ENCODE results near the gene ARAP1. TPM values are rescaled to one million over a fixed set of nuclear protein-coding genes. Genes with fewer than 3 reads are reported as not detected.

ARAP1 gene
- total RNA-seq, 8 experiments from 2014 or later, result 8.7 to 64.6 (median 28.4) TPM

DNA sequence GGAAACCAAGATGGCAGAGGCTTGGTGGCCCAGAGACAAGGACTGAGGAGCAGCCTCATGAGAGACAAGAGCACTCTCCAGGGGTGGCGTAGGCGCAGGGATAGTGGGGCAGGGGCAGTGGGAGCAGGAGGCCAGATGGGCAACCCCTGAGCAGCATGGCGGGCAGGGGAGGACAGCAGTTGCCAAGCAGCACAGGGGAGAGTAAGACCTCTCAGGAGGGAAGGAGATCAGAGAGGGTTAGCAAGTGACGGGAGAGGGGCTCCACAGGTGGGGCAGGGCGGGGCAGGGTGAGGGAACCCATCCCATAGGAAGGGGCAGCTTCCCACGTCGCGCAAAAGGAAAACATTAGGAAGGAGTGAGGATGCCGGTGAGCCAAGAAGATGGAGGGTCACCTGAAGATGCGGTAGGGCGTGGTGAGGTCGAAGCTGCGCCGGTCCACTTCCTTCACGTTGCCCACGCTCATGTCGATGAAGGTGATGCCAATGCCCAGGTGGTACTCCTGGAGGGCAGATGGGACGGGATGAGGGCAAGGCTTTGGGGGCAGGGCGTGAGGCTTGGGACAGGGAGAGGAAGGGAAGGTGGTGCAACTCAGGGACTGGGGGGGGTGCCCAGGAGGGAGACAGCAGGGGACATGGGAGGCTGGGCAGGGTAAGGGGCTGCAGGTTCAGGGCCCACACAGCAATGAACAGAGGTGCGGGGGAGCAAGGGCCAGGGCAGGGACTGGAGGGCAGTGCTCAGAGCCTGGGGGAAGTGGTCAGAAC lies 42.5 kb downstream of the ARAP1 start:
- Histone ChIP-seq H3K27ac (no peak overlapping the region), H3K4me3 (no peak overlapping the region), H3K4me1 (replicated peaks in 1 of 2) (peaks cover 16 to 24% of the 10 kb centered on the region in 2 donors)
- 98% methylated on average over 6 to 8 of the region's 20 CpGs; no CpG with 5 or more reads in 7 of the 10 experiments for WGBS, 10 experiments
- no peak for ATAC-seq (replicated peaks in 6 of 8)
- in situ Hi-C loops (cut with MboI; ENCODE audit: low pct_unique_long_range_greater_than_20kb in 2 of 9, low sequenced_read_pairs in 9 of 9, unreplicated experiment in 9 of 9), result no loop called here

DNA sequence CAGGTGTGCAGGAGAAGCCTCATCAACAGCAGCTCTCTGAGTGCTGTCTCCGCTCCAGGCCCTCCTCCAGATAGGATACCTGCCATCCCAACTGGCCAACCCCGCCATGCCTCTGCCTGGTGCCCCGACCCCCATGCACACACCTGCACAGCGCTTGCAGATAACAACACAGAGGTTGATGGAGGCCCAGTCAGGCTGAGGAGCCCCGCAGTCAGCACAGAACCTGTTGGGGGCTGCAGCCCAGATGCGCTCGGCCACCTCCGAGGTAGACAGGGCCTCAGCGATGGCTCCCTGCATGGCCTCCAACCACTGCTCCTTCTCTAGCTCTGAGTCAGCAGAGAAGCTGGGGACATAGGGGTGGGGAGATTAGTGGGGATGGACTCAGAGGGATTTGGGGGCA lies 45.2 kb downstream of the ARAP1 start:
- WGBS, 10 experiments, result no CpG with 5 or more reads among the region's 9 CpGs
- peaks cover 24 to 31% of the 10 kb centered on the region in 2 donors for H3K4me1 ChIP-seq (replicated peaks in 1 of 2)
- no peak for ATAC-seq (replicated peaks in 6 of 8)
- H3K4me3 ChIP-seq, result no peak overlapping the region
- no peak overlapping the region for H3K27ac ChIP-seq
- in situ Hi-C loops (cut with MboI; ENCODE audit: low pct_unique_long_range_greater_than_20kb in 2 of 9, low sequenced_read_pairs in 9 of 9, unreplicated experiment in 9 of 9), result no loop called here

DNA sequence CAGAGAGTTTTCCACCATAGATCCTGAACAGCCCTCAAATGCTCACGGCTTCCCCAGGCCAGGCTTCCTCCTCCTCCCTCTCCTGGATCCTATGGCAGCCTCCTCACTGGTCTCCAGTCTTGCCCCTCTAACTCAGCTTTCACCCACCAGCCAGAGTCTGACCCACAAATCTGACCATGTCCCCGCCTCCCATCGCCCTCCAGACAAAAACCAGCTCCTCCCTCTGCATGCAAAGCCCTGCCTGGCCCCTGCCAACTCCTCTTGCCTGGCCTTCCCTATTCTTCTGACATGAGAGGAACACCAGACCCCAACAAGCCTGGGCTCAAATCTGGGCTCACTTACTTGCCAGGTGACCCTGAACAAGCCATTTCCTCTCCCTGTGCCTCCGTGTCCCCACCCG lies 45.6 kb downstream of the ARAP1 start:
- in situ Hi-C loops (cut with MboI; ENCODE audit: low pct_unique_long_range_greater_than_20kb in 2 of 9, low sequenced_read_pairs in 9 of 9, unreplicated experiment in 9 of 9), result no loop called here
- WGBS, 10 experiments, result 50 to 100% (median 69%) methylated on average over 1 to 3 of the region's 5 CpGs; no CpG with 5 or more reads in 5 of the 10 experiments

DNA sequence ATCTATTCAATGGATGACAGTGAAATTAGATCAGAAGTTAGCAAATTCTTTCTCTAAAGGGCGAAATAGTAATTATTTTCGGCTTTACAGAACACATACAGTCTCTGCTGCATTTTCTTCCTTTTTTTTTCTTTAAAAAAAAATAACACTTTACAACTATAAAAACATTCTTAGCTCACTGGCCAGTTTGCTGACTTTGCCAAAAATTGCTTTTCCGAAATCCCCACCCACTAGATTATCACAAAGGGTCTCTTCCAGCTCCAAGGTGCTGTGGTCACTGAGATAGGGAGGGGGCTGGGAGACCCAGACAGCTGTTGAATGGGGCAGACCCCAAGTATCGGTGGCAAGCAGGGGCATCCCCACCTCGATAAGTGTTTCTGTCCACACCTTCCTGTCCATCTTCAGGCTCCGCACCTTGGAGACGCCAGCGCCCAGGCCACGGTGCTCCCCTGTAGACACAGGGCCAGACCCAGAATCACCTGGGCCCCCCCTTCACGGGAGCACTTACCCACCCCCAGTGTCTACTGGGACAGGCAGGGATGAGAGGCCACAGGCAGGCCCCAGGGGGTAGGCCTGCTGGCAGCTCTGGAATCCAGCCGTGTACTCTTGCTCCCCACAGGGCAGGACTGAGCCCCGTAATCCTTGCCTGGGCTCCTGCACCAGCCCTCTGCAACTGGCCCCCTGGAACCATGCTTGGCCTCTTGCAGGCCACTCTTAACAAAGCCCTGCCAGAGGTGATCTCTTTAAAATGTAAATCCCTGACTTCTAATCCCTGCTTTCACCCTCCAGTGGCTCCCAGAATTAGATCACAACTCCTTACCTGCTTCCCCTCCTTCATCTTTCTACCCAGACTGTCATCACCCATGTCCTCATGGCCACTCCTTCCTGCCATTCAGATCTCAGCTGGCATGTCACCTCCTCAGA lies 46.5 kb downstream of the ARAP1 start:
- WGBS, 10 experiments, result 67 to 100% (median 90%) methylated on average over 1 to 8 of the region's 12 CpGs; no CpG with 5 or more reads in 3 of the 10 experiments
- H3K4me3 ChIP-seq, result no peak overlapping the region
- no peak overlapping the region for H3K27ac ChIP-seq
- in situ Hi-C loops (cut with MboI; ENCODE audit: low pct_unique_long_range_greater_than_20kb in 2 of 9, low sequenced_read_pairs in 9 of 9, unreplicated experiment in 9 of 9), result no loop called here
- peaks cover 23 to 27% of the 10 kb centered on the region in 2 donors for H3K4me1 ChIP-seq (replicated peaks in 1 of 2)
- no peak for ATAC-seq (replicated peaks in 6 of 8)

More for the DNA sequence above, 45.6 kb downstream of the ARAP1 start:
- no peak for ATAC-seq (replicated peaks in 6 of 8)
- Histone ChIP-seq H3K4me1 (replicated peaks in 1 of 2) (peaks cover 23 to 27% of the 10 kb centered on the region in 2 donors), H3K27ac (no peak overlapping the region), H3K4me3 (no peak overlapping the region)

DNA sequence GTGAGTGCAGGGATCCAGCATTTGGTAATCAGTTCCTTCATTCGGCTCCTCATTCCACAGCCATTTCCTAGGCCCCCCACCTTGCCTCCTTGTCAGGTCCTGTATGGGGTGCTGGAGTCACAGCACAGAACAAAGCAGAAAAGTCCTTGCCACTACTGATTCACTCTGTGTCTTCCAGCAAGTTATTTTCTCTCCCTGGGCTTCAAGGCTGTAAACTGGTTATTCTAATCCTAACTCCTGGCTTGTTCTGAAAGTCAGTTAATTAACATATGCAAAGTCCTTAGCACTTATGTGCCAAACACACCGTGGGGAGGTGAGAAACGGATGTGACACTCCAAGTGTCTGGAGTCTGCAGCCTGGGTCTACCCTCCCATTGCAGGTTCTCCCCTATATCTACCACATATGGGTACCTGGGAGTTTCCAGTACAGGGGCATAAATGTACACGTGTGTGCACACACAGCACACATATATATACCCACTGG lies 47.4 kb downstream of the ARAP1 start:
- Histone ChIP-seq H3K4me3 (no peak overlapping the region), H3K27ac (no peak overlapping the region), H3K4me1 (replicated peaks in 1 of 2) (peaks cover 23 to 27% of the 10 kb centered on the region in 2 donors)
- in situ Hi-C loops (cut with MboI; ENCODE audit: low pct_unique_long_range_greater_than_20kb in 2 of 9, low sequenced_read_pairs in 9 of 9, unreplicated experiment in 9 of 9), result no loop called here
- WGBS, 10 experiments, result 0 to 67% (median 27%) methylated on average over 1 to 2 of the region's 4 CpGs; no CpG with 5 or more reads in 3 of the 10 experiments
- peak in 3 of 8 experiments; percentile 7 to 67 (median 27) for ATAC-seq (replicated peaks in 6 of 8)

DNA sequence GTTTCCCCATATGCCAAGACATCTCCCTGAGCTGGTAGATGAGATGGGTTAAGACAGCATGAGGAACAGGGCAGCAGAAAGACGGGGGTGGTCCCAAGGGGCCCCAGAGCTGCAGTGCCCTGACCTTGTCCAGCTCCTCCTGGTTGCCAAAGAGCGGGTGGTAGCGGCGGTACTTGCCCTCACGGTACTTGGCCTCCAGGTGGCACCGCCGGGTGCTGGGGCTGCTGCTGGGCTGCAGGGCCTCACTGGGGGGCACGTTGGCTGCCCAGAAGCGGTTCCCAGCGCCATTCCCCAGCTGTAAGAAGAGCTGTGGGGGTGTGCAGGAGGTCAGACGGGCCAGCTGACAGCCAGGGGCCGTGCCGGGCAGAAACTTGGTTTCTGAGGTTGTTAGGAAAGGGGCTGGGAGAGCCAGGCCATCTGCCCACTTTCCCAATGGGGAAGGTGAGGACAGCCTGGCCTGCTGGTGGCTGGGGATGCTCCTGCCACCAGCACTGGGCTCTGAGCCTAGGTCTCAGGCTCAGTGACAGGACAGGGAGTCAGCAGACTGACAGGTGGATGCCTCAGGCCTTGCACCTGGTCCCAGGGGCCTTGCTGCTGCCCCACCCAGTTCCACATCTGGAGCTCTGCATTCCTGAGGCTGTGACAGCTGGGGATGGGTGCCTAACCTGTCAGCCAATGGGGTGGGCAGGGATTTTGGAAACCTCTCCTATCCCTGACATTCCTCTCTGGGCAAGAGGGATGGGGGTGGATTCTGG lies 48.0 kb downstream of the ARAP1 start:
- Histone ChIP-seq H3K4me3 (no peak overlapping the region), H3K27ac (peak overlapping the region; percentile 39 to 66), H3K4me1 (replicated peaks in 1 of 2) (peaks cover 23 to 27% of the 10 kb centered on the region in 2 donors)
- in situ Hi-C loops (cut with MboI; ENCODE audit: low pct_unique_long_range_greater_than_20kb in 2 of 9, low sequenced_read_pairs in 9 of 9, unreplicated experiment in 9 of 9), result no loop called here
- ATAC-seq (replicated peaks in 6 of 8), result peak in 1 of 8 experiments; percentile 17
- 73 to 100% (median 93%) methylated on average over 1 to 3 of the region's 13 CpGs; no CpG with 5 or more reads in 7 of the 10 experiments for WGBS, 10 experiments

DNA sequence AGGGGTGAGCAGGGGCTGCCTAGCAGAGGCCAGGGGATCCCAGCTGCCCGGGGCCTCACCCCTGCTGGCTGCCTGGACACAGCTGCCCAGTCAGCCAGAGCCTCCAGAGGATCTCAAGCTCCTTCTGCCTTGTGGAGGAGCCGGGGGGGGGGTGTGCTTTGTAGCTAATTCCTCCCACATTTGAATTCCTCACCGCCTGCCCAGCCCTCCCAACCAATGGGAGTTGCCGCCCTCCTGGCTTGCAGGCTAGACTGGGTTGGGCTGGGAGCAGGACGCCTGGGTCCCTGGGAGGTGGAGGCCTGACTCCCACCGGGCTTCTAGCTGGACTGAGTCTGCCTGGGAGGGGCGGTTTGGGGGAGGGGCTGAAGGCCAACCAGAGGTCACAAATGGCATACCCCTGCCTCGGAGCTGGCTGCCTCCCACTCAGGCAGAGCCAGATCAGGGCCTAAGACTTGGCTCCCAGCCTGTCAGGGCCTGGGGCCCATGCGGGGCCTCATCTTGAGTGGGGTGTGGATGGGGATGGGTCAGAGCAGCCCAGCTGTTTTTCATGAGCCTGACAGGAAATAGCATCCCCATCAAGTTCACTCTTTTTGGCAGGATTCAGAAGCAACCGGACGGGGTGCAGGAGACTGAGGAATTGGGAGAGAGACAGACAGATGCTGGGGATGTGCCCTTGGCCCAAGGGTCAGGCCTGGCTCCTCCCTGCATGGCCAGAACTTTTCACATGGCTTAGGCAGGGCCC lies 48.8 kb downstream of the ARAP1 start:
- WGBS, 10 experiments, result 40 to 90% methylated on average over 2 of the region's 11 CpGs; no CpG with 5 or more reads in 8 of the 10 experiments
- Histone ChIP-seq H3K4me3 (no peak overlapping the region), H3K4me1 (replicated peaks in 1 of 2) (peaks cover 23 to 27% of the 10 kb centered on the region in 2 donors), H3K27ac (peak overlapping the region; percentile 39 to 66)
- in situ Hi-C loops (cut with MboI; ENCODE audit: low pct_unique_long_range_greater_than_20kb in 2 of 9, low sequenced_read_pairs in 9 of 9, unreplicated experiment in 9 of 9), result no loop called here
- peak; percentile 68 to 87 (median 83) for ATAC-seq (replicated peaks in 6 of 8)

DNA sequence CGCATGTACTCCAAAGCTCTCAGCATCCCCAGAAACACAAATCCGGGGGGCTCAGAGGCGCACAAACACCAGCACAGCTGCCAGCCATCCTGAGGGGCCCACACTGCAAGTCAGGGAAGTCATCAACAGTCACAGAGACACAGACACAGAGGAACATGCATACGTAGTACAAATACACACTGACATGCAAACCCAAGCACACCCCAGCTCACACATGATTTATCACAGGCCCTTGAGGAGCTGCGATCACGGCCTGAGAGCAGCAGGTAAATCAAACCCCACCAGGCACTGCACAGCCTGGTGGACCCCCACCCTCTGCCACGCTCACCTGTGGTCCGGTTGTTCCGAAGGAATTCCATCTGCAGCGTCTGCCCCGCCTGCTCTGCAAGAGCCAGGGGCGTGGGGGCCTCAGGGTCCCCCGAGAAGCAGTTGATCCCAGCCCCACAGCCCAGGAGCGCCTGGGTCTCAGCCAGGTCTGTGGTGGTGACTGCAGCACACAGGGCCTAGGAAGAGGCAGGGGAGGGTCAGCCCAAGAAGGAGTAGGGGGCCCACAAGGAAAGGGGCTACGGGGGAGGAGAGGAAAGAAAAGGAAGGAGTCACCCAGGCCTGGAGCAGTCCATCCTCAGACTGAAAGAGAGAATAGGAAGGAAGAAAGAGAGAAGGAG lies 49.5 kb downstream of the ARAP1 start:
- ATAC-seq (replicated peaks in 6 of 8), result peak in 6 of 8 experiments; percentile 2 to 71 (median 62)
- WGBS, 10 experiments, result 49 to 100% (median 74%) methylated on average over 2 to 9 of the region's 15 CpGs; no CpG with 5 or more reads in 4 of the 10 experiments
- peaks cover 23 to 27% of the 10 kb centered on the region in 2 donors for H3K4me1 ChIP-seq (replicated peaks in 1 of 2)
- H3K27ac ChIP-seq, result peak overlapping the region; percentile 57 to 66
- in situ Hi-C loops (cut with MboI; ENCODE audit: low pct_unique_long_range_greater_than_20kb in 2 of 9, low sequenced_read_pairs in 9 of 9, unreplicated experiment in 9 of 9), result no loop called here
- H3K4me3 ChIP-seq, result no peak overlapping the region

DNA sequence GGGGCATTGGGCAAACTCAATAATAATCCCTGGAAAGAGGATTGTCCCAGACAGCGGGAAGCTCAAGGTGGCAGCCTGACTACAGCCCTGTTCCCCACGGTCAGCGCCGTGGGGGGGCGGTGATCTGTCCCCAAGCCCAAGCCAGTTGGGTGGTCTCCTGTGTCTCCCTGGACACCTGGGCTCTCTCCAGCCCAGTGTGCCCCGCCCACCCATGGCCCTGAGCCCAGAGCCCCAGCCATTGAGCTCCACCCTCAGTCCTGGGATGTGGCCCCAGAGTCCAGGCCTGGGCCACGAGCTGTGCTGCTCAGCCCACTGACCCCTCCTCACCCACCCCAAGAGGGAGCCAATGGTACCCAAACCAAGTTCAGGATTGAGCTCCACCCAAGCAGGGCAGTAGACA lies 50.1 kb downstream of the ARAP1 start:
- peak in 3 of 8 experiments; percentile 0 to 2 (median 0) for ATAC-seq (replicated peaks in 6 of 8)

DNA sequence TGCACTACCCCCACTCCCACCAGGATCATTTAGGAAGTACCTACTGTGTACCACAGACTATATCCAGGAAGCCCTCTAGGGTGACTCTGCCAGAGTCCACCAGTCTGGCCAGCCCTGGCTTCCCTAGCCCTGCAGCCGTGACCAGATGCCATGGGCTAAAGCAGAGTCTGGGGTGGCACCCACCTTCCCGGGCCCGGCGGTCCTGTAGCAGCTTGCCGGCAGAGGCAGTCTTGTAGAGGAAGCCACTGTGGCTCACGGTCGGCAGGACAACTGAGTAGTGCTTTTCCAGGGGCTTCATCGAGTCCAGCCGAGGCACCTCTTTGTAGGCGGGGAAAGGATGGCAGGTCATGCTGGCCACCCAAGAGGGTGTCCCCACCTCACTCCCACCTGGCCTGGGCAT lies 50.7 kb downstream of the ARAP1 start:
- no peak for ATAC-seq (replicated peaks in 6 of 8)
- WGBS, 10 experiments, result 90 to 100% (median 100%) methylated on average over 2 to 3 of the region's 10 CpGs; no CpG with 5 or more reads in 7 of the 10 experiments
- Histone ChIP-seq H3K4me1 (replicated peaks in 1 of 2) (peaks cover 25% of the 10 kb centered on the region in 2 donors), H3K4me3 (no peak overlapping the region), H3K27ac (no peak overlapping the region)
- in situ Hi-C loops (cut with MboI; ENCODE audit: low pct_unique_long_range_greater_than_20kb in 2 of 9, low sequenced_read_pairs in 9 of 9, unreplicated experiment in 9 of 9), result no loop called here

More for the DNA sequence above, 50.1 kb downstream of the ARAP1 start:
- Histone ChIP-seq H3K4me3 (no peak overlapping the region), H3K27ac (peak overlapping the region; percentile 57 to 66), H3K4me1 (replicated peaks in 1 of 2) (peaks cover 25 to 27% of the 10 kb centered on the region in 2 donors)
- WGBS, 10 experiments, result 100% methylated on average over 2 of the region's 7 CpGs; no CpG with 5 or more reads in 9 of the 10 experiments
- in situ Hi-C loops (cut with MboI; ENCODE audit: low pct_unique_long_range_greater_than_20kb in 2 of 9, low sequenced_read_pairs in 9 of 9, unreplicated experiment in 9 of 9), result no loop called here

DNA sequence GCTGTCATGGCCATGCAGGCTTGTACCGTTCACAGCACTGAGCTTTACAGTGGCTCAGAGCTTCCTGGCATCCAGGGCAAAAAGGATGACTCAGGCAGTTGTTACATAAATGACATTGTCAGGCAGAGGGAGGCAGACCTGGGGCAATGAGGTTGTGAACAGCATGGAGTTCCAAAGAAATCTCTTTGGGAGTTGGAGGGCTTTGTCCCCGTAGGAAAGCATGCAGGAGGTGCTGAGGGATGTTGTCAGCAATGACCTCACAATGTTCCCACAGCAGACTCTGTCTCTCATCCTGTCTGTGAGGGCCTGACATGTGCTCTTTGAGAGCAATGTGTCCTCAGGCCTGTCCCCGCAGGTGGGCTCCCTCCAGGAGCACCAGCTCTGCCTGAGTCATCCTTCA lies 52.1 kb downstream of the ARAP1 start:
- 10 to 78% (median 50%) methylated on average over 1 to 3 of the region's 3 CpGs; no CpG with 5 or more reads in 3 of the 10 experiments for WGBS, 10 experiments
- Histone ChIP-seq H3K4me1 (replicated peaks in 1 of 2) (peaks cover 21 to 23% of the 10 kb centered on the region in 2 donors), H3K4me3 (no peak overlapping the region), H3K27ac (no peak overlapping the region)
- peak in 1 of 8 experiments; percentile 3 for ATAC-seq (replicated peaks in 6 of 8)
- in situ Hi-C loops (cut with MboI; ENCODE audit: low pct_unique_long_range_greater_than_20kb in 2 of 9, low sequenced_read_pairs in 9 of 9, unreplicated experiment in 9 of 9), result no loop called here

Measured in motor neuron (in vitro differentiated cells).